Tibial nerve (tissue), 4 donors: ENCODE results near the gene SUCLG1. TPM values are rescaled to one million over a fixed set of nuclear protein-coding genes. Genes with fewer than 3 reads are reported as not detected.

ENCODE experiments used
- DNase-seq, 2 donors: peaks; one replicate each; pipeline ENCODE4 v3.0.0-alpha.2; 2019; ENCODE audit warnings: low spot score in 2 of 2
- H3K27ac ChIP-seq, 4 donors: fragments of 200-600 bp; sonication (generic) in 3 of 4; one replicate each; pipeline ENCODE4 v1.5.1; 2017 to 2019; ENCODE audit warnings: mild to moderate bottlenecking in 1 of 4
- H3K27me3 ChIP-seq, 2 donors: fragments of 200-600 bp; sonication (generic) in 1 of 2; one replicate each; pipeline versions ENCODE4 v1.5.1 to v1.6.0; 2017 to 2019
- H3K36me3 ChIP-seq, 3 donors: fragments of 200-600 bp; sonication (generic); one replicate each; pipeline ENCODE4 v1.5.1; 2018 to 2019
- H3K4me1 ChIP-seq, 4 donors: fragments of 200-600 bp; sonication (generic) in 3 of 4; one replicate each; pipeline ENCODE4 v1.5.1; 2017 to 2019
- H3K4me3 ChIP-seq, 4 donors: fragments of 200-600 bp; sonication (generic) in 3 of 4; one replicate each; pipeline ENCODE4 v1.5.1; 2017 to 2019; ENCODE audit warnings: mild to moderate bottlenecking in 1 of 4, moderate library complexity in 1 of 4
- H3K9me3 ChIP-seq, 4 donors: fragments of 200-600 bp; sonication (generic) in 3 of 4; one replicate each; pipeline ENCODE4 v1.5.1; 2017 to 2019
- CTCF ChIP-seq, 5 experiments: fragments of 200-600 bp in 3 of 5; fragments of 450-650 bp in 2 of 5; sonication (generic) in 3 of 5; IDR thresholded peaks; one replicate each; pipeline ENCODE4 v1.5.1; 2016 to 2019; ENCODE audit warnings: antibody characterized with exemption in 5 of 5, mild to moderate bottlenecking in 3 of 5, moderate library complexity in 2 of 5
- EP300 ChIP-seq, 2 donors: sonication (generic); formaldehyde crosslinking; IDR thresholded peaks; one replicate each; pipeline ENCODE4 v1.6.1; 2017; ENCODE audit warnings: antibody characterized with exemption in 2 of 2, mild to moderate bottlenecking in 1 of 2
- POLR2A ChIP-seq, 2 donors: fragments of 450-650 bp; IDR thresholded peaks; one replicate each; pipeline ENCODE4 v1.6.1; 2017; ENCODE audit warnings: antibody characterized with exemption in 2 of 2, mild to moderate bottlenecking in 2 of 2, moderate library complexity in 2 of 2
- WGBS, 2 donors: methylation state at CpG; one replicate each; pipeline ENCODE4 v1.1.5; 2018; 5-methylcytosine and 5-hydroxymethylcytosine counted together
- total RNA-seq, 4 donors: library from RNA; depleted of rRNA; stranded (reverse); fragments of >200 nt; gene quantifications; one replicate each; pipeline ENCODE4 v1.1.0, GENCODE V29; 2016

The SUCLG1 gene
- total RNA-seq, 4 donors from 2014 or later: 45.4 to 58.8 (median 52.1) TPM

GRCh38 chr2:84450288-84451227 is 8.5 kb downstream of the SUCLG1 start:
- H3K27me3 ChIP-seq: no peaks in the 10 kb centered on the region
- H3K9me3 ChIP-seq: no peaks in the 10 kb centered on the region
- WGBS, 2 donors: 56 to 82% methylated on average over 2 of the region's 2 CpGs
- DNase-seq: no peak
- H3K4me3 ChIP-seq: no peak overlapping the region
- peaks cover 0 to 14% (median 0%) of the 10 kb centered on the region in 3 donors for H3K36me3 ChIP-seq
- peaks cover 0 to 40% (median 5%) of the 10 kb centered on the region in 4 donors for H3K4me1 ChIP-seq
- no peak for TF ChIP-seq CTCF (IDR thresholded peaks at IDR 0.05)
- no peak for TF ChIP-seq POLR2A (IDR thresholded peaks at IDR 0.05)
- no peak overlapping the region for H3K27ac ChIP-seq

- TF ChIP-seq CTCF (IDR thresholded peaks at IDR 0.05) (no peak), EP300 (IDR thresholded peaks at IDR 0.05) (no peak)
- H3K9me3 ChIP-seq: no peaks in the 10 kb centered on the region
- WGBS, 2 donors: 64 to 69% methylated on average over 6 of the region's 6 CpGs
Observed at GRCh38 chr2:84449711-84450110, 9.4 kb downstream of the SUCLG1 start.

GRCh38 chr2:84449055-84449454 is 10.0 kb downstream of the SUCLG1 start:
- Histone ChIP-seq H3K4me1 (peaks cover 0 to 30% (median 5%) of the 10 kb centered on the region in 4 donors), H3K9me3 (no peaks in the 10 kb centered on the region), H3K4me3 (no peak overlapping the region), H3K36me3 (peaks cover 0 to 26% (median 0%) of the 10 kb centered on the region in 3 donors), H3K27me3 (no peaks in the 10 kb centered on the region), H3K27ac (no peak overlapping the region)
- no peak for DNase-seq
- TF ChIP-seq POLR2A (IDR thresholded peaks at IDR 0.05) (no peak), CTCF (IDR thresholded peaks at IDR 0.05) (no peak), EP300 (IDR thresholded peaks at IDR 0.05) (no peak)
- 54 to 61% methylated on average over 3 of the region's 3 CpGs for WGBS, 2 donors

More at GRCh38 chr2:84449711-84450110, 9.4 kb downstream of the SUCLG1 start:
- peaks cover 0 to 36% (median 5%) of the 10 kb centered on the region in 4 donors for H3K4me1 ChIP-seq
- DNase-seq: no peak
- no peaks in the 10 kb centered on the region for H3K27me3 ChIP-seq
- H3K4me3 ChIP-seq: no peak overlapping the region
- H3K36me3 ChIP-seq: peaks cover 0 to 22% (median 0%) of the 10 kb centered on the region in 3 donors
- H3K27ac ChIP-seq: no peak overlapping the region

GRCh38 chr2:84443477-84443876 is 15.6 kb downstream of the SUCLG1 start:
- Histone ChIP-seq H3K36me3 (peaks cover 0 to 72% (median 0%) of the 10 kb centered on the region in 3 donors), H3K27me3 (no peaks in the 10 kb centered on the region), H3K4me1 (peaks cover 0 to 21% (median 0%) of the 10 kb centered on the region in 4 donors), H3K4me3 (no peak overlapping the region), H3K9me3 (no peaks in the 10 kb centered on the region), H3K27ac (peak overlapping the region in 3 of 4 donors; percentile 17 to 56 (median 29))
- no peak for DNase-seq
- TF ChIP-seq CTCF (IDR thresholded peaks at IDR 0.05) (no peak), POLR2A (IDR thresholded peaks at IDR 0.05) (no peak), EP300 (IDR thresholded peaks at IDR 0.05) (no peak)

GRCh38 chr2:84442888-84443287 is 16.2 kb downstream of the SUCLG1 start:
- DNase-seq: no peak
- WGBS, 2 donors: 85 to 92% methylated on average over 3 of the region's 3 CpGs
- H3K4me1 ChIP-seq: peaks cover 0 to 26% (median 0%) of the 10 kb centered on the region in 4 donors
- H3K27ac ChIP-seq: peak overlapping the region in 3 of 4 donors; percentile 17 to 56 (median 29)
- no peak overlapping the region for H3K4me3 ChIP-seq
- H3K36me3 ChIP-seq: peaks cover 0 to 78% (median 0%) of the 10 kb centered on the region in 3 donors
- no peaks in the 10 kb centered on the region for H3K27me3 ChIP-seq
- H3K9me3 ChIP-seq: no peaks in the 10 kb centered on the region
- no peak for TF ChIP-seq CTCF (IDR thresholded peaks at IDR 0.05)
- no peak for TF ChIP-seq EP300 (IDR thresholded peaks at IDR 0.05)
- TF ChIP-seq POLR2A (IDR thresholded peaks at IDR 0.05): no peak
